Loucy (cell line): ENCODE measurements around the gene PLPP4.

Experiments
- H2AFZ ChIP-seq: fragments of 200-600 bp; sonication (generic); 2 replicates; pipeline ENCODE4 v1.6.0; 2016; ENCODE audit warnings: antibody characterized with exemption, mild to moderate bottlenecking, low read length, moderate library complexity
- H3F3A ChIP-seq: fragments of 200-600 bp; 2 replicates; pipeline ENCODE4 v1.6.0; 2016; ENCODE audit warnings: antibody characterized with exemption, low read depth, mild to moderate bottlenecking
- H3K27me3 ChIP-seq: fragments of 200-600 bp; sonication (generic); 2 replicates; pipeline ENCODE4 v1.6.1; 2014; ENCODE audit warnings: low read length, mild to moderate bottlenecking; ENCODE audit not compliant: insufficient read depth, poor library complexity, severe bottlenecking
- H3K36me3 ChIP-seq: fragments of 200-600 bp; sonication (generic); 2 replicates; pipeline ENCODE4 v1.6.1; 2016; ENCODE audit warnings: low read length; ENCODE audit not compliant: insufficient read depth
- H3K4me1 ChIP-seq: fragments of 200-600 bp; sonication (generic); 2 replicates; pipeline ENCODE4 v1.5.1; 2014; ENCODE audit warnings: low read length, mild to moderate bottlenecking; ENCODE audit not compliant: insufficient read depth, poor library complexity, severe bottlenecking
- H3K4me2 ChIP-seq: fragments of 200-600 bp; sonication (generic); 2 replicates; pipeline ENCODE4 v1.6.0; 2014; ENCODE audit warnings: antibody characterized with exemption, low read length, low read depth, mild to moderate bottlenecking; ENCODE audit not compliant: poor library complexity, severe bottlenecking
- H3K4me3 ChIP-seq: fragments of 200-600 bp; sonication (generic); 2 replicates; pipeline ENCODE4 v1.5.1; 2014; ENCODE audit warnings: low read length, mild to moderate bottlenecking, mixed read lengths; ENCODE audit not compliant: poor library complexity, severe bottlenecking
- H3K79me2 ChIP-seq: fragments of 200-600 bp; sonication (generic); 2 replicates; pipeline ENCODE4 v1.6.1; 2014; ENCODE audit warnings: low read length; ENCODE audit not compliant: insufficient read depth
- H3K9ac ChIP-seq: fragments of 200-600 bp; sonication (generic); 2 replicates; pipeline ENCODE4 v1.6.0; 2014; ENCODE audit warnings: mild to moderate bottlenecking, low read depth, low read length, moderate library complexity; ENCODE audit not compliant: poor library complexity, severe bottlenecking
- H3K9me2 ChIP-seq: fragments of 200-600 bp; sonication (generic); replicated peaks from 2 replicates; pipeline ENCODE4 v1.6.1; 2016; ENCODE audit warnings: low read depth, low read length, mixed read lengths
- H3K9me3 ChIP-seq: fragments of 200-600 bp; sonication (generic); 2 replicates; pipeline ENCODE4 v1.6.1; 2014; ENCODE audit warnings: mild to moderate bottlenecking, antibody characterized with exemption, low read length, low read depth; ENCODE audit not compliant: insufficient read depth
- H4K20me1 ChIP-seq: fragments of 200-600 bp; sonication (generic); 2 replicates; pipeline ENCODE4 v1.6.0; 2014; ENCODE audit warnings: antibody characterized with exemption, low read length, mild to moderate bottlenecking; ENCODE audit not compliant: insufficient read depth, poor library complexity, severe bottlenecking
- CTCF ChIP-seq: fragments of 200-600 bp; sonication (generic); conservative IDR thresholded peaks from 2 replicates; pipeline ENCODE4 v1.5.1; 2014; ENCODE audit warnings: mild to moderate bottlenecking, antibody characterized with exemption, low read length
- EZH2phosphoT487 ChIP-seq: fragments of 200-600 bp; IDR thresholded peaks from 2 replicates; pipeline ENCODE4 v1.6.1; 2018; ENCODE audit warnings: antibody characterized with exemption, mild to moderate bottlenecking, moderate library complexity, borderline replicate concordance

Gene PLPP4

GRCh38 chr10:120415709-120416330 is 41.2 kb upstream of the PLPP4 start:
- Histone ChIP-seq H3K27me3 (no peaks in the 10 kb centered on the region), H2AFZ (no peak overlapping the region), H3K9me2 (no peaks in the 10 kb centered on the region), H3K9ac (no peak overlapping the region), H3K79me2 (no peaks in the 10 kb centered on the region), H3F3A (no peaks in the 10 kb centered on the region), H3K4me3 (no peak overlapping the region), H3K9me3 (no peaks in the 10 kb centered on the region), H3K36me3 (no peaks in the 10 kb centered on the region), H3K4me2 (no peak overlapping the region), H4K20me1 (no peaks in the 10 kb centered on the region), H3K4me1 (peaks cover 4% of the 10 kb centered on the region)
- no peak for TF ChIP-seq EZH2phosphoT487
- no peak for TF ChIP-seq CTCF

- no peaks in the 10 kb centered on the region for H3K9me2 ChIP-seq
- no peaks in the 10 kb centered on the region for H3K27me3 ChIP-seq
- no peak overlapping the region for H3K4me3 ChIP-seq
- H2AFZ ChIP-seq: no peak overlapping the region
- no peak for TF ChIP-seq CTCF
- no peak for TF ChIP-seq EZH2phosphoT487
- no peaks in the 10 kb centered on the region for H3F3A ChIP-seq
- no peaks in the 10 kb centered on the region for H3K36me3 ChIP-seq
- H3K4me1 ChIP-seq: peaks cover 21% of the 10 kb centered on the region
- no peak overlapping the region for H3K4me2 ChIP-seq
- H3K9me3 ChIP-seq: no peaks in the 10 kb centered on the region; the same call in 1 of the 2 replicates
- H3K9ac ChIP-seq: no peak overlapping the region
- H4K20me1 ChIP-seq: no peaks in the 10 kb centered on the region
- H3K79me2 ChIP-seq: no peaks in the 10 kb centered on the region
Observed at GRCh38 chr10:120420421-120420820, 36.6 kb upstream of the PLPP4 start.

- Histone ChIP-seq H3F3A (no peaks in the 10 kb centered on the region), H3K4me3 (no peak overlapping the region)
- TF ChIP-seq CTCF (no peak), EZH2phosphoT487 (no peak)
Observed at GRCh38 chr10:120421250-120421649, 35.8 kb upstream of the PLPP4 start.

More at GRCh38 chr10:120421250-120421649, 35.8 kb upstream of the PLPP4 start:
- no peaks in the 10 kb centered on the region for H3K79me2 ChIP-seq
- no peak overlapping the region for H2AFZ ChIP-seq
- H4K20me1 ChIP-seq: no peaks in the 10 kb centered on the region
- H3K9me3 ChIP-seq: no peaks in the 10 kb centered on the region; the same call in 1 of the 2 replicates
- H3K9me2 ChIP-seq: no peaks in the 10 kb centered on the region
- H3K4me2 ChIP-seq: no peak overlapping the region
- H3K9ac ChIP-seq: no peak overlapping the region
- peaks cover 17% of the 10 kb centered on the region for H3K4me1 ChIP-seq
- no peaks in the 10 kb centered on the region for H3K27me3 ChIP-seq
- H3K36me3 ChIP-seq: no peaks in the 10 kb centered on the region
